ENCODE results near the gene FAM217B. TPM values are rescaled to one million over a fixed set of nuclear protein-coding genes. Genes with fewer than 3 reads are reported as not detected.

The FAM217B gene
- total and polyA plus RNA-seq, 2 donors (not counting 3 experiments of a cell fraction or from before 2014, with no cell fraction given) = 2.7 to 8.2 TPM

DNA sequence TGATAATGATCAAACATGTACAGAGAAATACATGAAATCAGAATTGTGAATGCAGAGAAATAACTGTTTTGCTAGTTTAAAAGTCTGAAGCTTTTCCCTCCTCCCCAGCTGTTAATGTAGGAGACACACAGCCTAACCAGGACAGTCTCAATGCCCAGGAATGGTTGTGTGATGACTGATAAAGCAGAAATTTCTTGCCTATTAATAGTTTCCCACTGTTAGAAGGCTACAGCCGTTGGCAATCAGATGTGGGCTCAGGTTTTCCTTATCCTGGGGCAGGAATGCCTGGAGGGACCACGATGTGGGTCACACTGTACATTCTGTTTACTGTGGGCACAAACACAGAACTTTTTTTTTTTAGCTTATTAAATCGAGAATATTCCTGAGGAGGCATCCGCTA lies 2.0 kb upstream of the FAM217B start:
- H3K9me3 ChIP-seq (replicated peaks; ENCODE audit: control insufficient read depth, insufficient read depth, low read length) = no peaks in the 10 kb centered on the region
- ChIA-PET CTCF (interaction anchor here (0.8 to 1.0 kb wide), 3 partner anchors 17 to 366 kb away, joined by 3 to 5 read pairs (median 3); no protein-coding TSS in a partner anchor), POLR2A (no interaction called here)
- FAIRE-seq (no peak), DNase-seq (ENCODE audit: low read depth, low spot score) (no peak)
- peaks cover 0 to 4% of the 10 kb centered on the region in 2 experiments for H3K36me3 ChIP-seq (ENCODE audit: control insufficient read depth in 2 of 2, extremely low read depth in 1 of 2, insufficient read depth in 2 of 2, low read length in 2 of 2)
- peaks cover 16% of the 10 kb centered on the region for H3K4me1 ChIP-seq (ENCODE audit: control insufficient read depth, extremely low read depth, insufficient read depth, low read length)
- no peak overlapping the region for H2AFZ ChIP-seq (ENCODE audit: low read depth, low read length)
- H3K9me1 ChIP-seq (replicated peaks; ENCODE audit: control insufficient read depth, extremely low read depth, insufficient read depth, low read length) = no peaks in the 10 kb centered on the region
- H4K20me1 ChIP-seq (replicated peaks; ENCODE audit: control insufficient read depth, extremely low read depth, insufficient read depth, low read length) = no peaks in the 10 kb centered on the region
- dilution Hi-C loops (cut with MboI; ENCODE audit: extremely low pct_ligation_motif_present, low sequenced_read_pairs) = no loop called here
- no peak for TF ChIP-seq FOS (IDR thresholded peaks at IDR 0.05; ENCODE audit: borderline replicate concordance, insufficient read depth, low read length)
- no peak for TF ChIP-seq JUN (IDR thresholded peaks at IDR 0.05; ENCODE audit: borderline replicate concordance, insufficient read depth, insufficient read length, low read depth)
- no peak for TF ChIP-seq MYC (IDR thresholded peaks at IDR 0.05; ENCODE audit: low read depth, low read length)
- TF ChIP-seq, protein P1, sequence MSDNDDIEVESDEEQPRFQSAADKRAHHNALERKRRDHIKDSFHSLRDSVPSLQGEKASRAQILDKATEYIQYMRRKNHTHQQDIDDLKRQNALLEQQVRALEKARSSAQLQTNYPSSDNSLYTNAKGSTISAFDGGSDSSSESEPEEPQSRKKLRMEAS (IDR thresholded peaks at IDR 0.05; ENCODE audit: insufficient read depth, insufficient read length) = no peak
- no peak for TF ChIP-seq EZH2 (IDR thresholded peaks at IDR 0.05; ENCODE audit: borderline replicate concordance, low read depth, low read length, severe bottlenecking)
- TF ChIP-seq GATA2 (IDR thresholded peaks at IDR 0.05; ENCODE audit: insufficient read depth, insufficient read length, low read depth, low read length) = no peak
- TF ChIP-seq CTCF (IDR thresholded peaks at IDR 0.05; ENCODE audit: extremely low read depth in 1 of 2, insufficient read depth in 1 of 2, low read depth in 1 of 2, low read length in 2 of 2) = no peak
- TF ChIP-seq POLR2A (IDR thresholded peaks at IDR 0.05; ENCODE audit: low read depth, low read length) = no peak
- TF ChIP-seq POLR2AphosphoS5 (IDR thresholded peaks at IDR 0.05; ENCODE audit: insufficient read depth, low read depth, low read length) = no peak
- H3K27me3 ChIP-seq (ENCODE audit: control insufficient read depth in 2 of 2, insufficient read depth in 2 of 2, low read length in 2 of 2) = no peaks in the 10 kb centered on the region
- no peak overlapping the region for H3K27ac ChIP-seq (ENCODE audit: insufficient read depth, low read depth, low read length)
- BruUV-seq (replicated peaks) = TSS peak; percentile 29
- H3K9ac ChIP-seq (replicated peaks; ENCODE audit: extremely low read depth, insufficient read depth, low read length) = no peak overlapping the region
- intact Hi-C loops (cut with micrococcal nuclease) = no loop called here
- H3K4me3 ChIP-seq (replicated peaks in 1 of 3; ENCODE audit: insufficient read depth in 1 of 3, low read depth in 1 of 3, low read length in 3 of 3) = no peak overlapping the region
- H3K4me2 ChIP-seq (ENCODE audit: insufficient read depth, low read length) = no peak overlapping the region
- peaks cover 6% of the 10 kb centered on the region for H3K79me2 ChIP-seq (ENCODE audit: control insufficient read depth, insufficient read depth, low read length)

All from endothelial cell of umbilical vein (primary cell).